GM21737 (cell line): ENCODE results near the gene WNT7A.

Experiments used
- ATAC-seq: cut with Tn5 transposase; IDR thresholded peaks from one replicate; pipeline ENCODE4 v1.9.1; 2021; ENCODE audit warnings: mild to moderate bottlenecking, moderate library complexity; ENCODE audit not compliant: unreplicated experiment

Gene WNT7A

GRCh38 chr3:13885704-13886010 lies 5.8 kb upstream of the WNT7A start:
- no peak for ATAC-seq

- ATAC-seq, result no peak
These were observed 5.2 kb upstream of the WNT7A start for GRCh38 chr3:13884851-13885703.

GRCh38 chr3:13883681-13884080 lies 3.8 kb upstream of the WNT7A start:
- ATAC-seq, result no peak

GRCh38 chr3:13882876-13883275 lies 3.0 kb upstream of the WNT7A start:
- ATAC-seq, result no peak

GRCh38 chr3:13881536-13882410 lies 1.9 kb upstream of the WNT7A start:
- no peak for ATAC-seq

- ATAC-seq, result no peak
These were observed 913 bp upstream of the WNT7A start for GRCh38 chr3:13880811-13881156.

- no peak for ATAC-seq
These were observed 547 bp downstream of the WNT7A start for GRCh38 chr3:13879102-13879945.

GRCh38 chr3:13878281-13879101 lies 1.4 kb downstream of the WNT7A start:
- no peak for ATAC-seq

- no peak for ATAC-seq
These were observed 2.0 kb downstream of the WNT7A start for GRCh38 chr3:13877911-13878280.

- no peak for ATAC-seq
These were observed 3.3 kb downstream of the WNT7A start for GRCh38 chr3:13876451-13877100.

- no peak for ATAC-seq
These were observed 5.0 kb downstream of the WNT7A start for GRCh38 chr3:13874891-13875290.

GRCh38 chr3:13873818-13874217 lies 6.1 kb downstream of the WNT7A start:
- ATAC-seq, result no peak

GRCh38 chr3:13872451-13872850 lies 7.4 kb downstream of the WNT7A start:
- ATAC-seq, result no peak

- no peak for ATAC-seq
These were observed 8.1 kb downstream of the WNT7A start for GRCh38 chr3:13871791-13872190.

GRCh38 chr3:13870902-13871301 lies 9.0 kb downstream of the WNT7A start:
- no peak for ATAC-seq

- ATAC-seq, result no peak
These were observed 10.0 kb downstream of the WNT7A start for GRCh38 chr3:13869761-13870343.

- ATAC-seq, result no peak
These were observed 10.8 kb downstream of the WNT7A start for GRCh38 chr3:13868844-13869724.

GRCh38 chr3:13867732-13868131 lies 12.1 kb downstream of the WNT7A start:
- no peak for ATAC-seq
